Fibroblast of lung (primary cell): ENCODE measurements around the gene LUC7L. TPM values are rescaled to one million over a fixed set of nuclear protein-coding genes. Genes with fewer than 3 reads are reported as not detected.
"Not testable (repeated sequence)": the region's sequence is repeated elsewhere in the genome, so short reads cannot be mapped to it uniquely, and the experiment has no call there.

Experiments
- DNase-seq, 2 donors: peaks; one replicate each; pipeline versions ENCODE4 v3.0.0 to v3.0.0-alpha.2; 2010; ENCODE audit warnings: low read depth in 2 of 2
- H2AFZ ChIP-seq: 2 replicates; pipeline ENCODE4 v1.5.1; 2012; ENCODE audit warnings: low read length, control low read depth, inconsistent platforms
- H3K27ac ChIP-seq: 2 replicates; pipeline ENCODE4 v1.5.1; 2011; ENCODE audit warnings: low read length, control low read depth; ENCODE audit not compliant: insufficient read depth
- H3K27me3 ChIP-seq: 2 replicates; pipeline ENCODE4 v1.5.1; 2011; ENCODE audit warnings: mild to moderate bottlenecking, low read length; ENCODE audit not compliant: control insufficient read depth, insufficient read depth
- H3K36me3 ChIP-seq: 2 replicates; pipeline ENCODE4 v1.5.1; 2011; ENCODE audit warnings: low read length; ENCODE audit not compliant: control insufficient read depth, insufficient read depth
- H3K4me1 ChIP-seq: 2 replicates; pipeline ENCODE4 v1.5.1; 2011; ENCODE audit warnings: low read length; ENCODE audit not compliant: control insufficient read depth, insufficient read depth; ENCODE audit errors: extremely low read depth
- H3K4me2 ChIP-seq: 2 replicates; pipeline ENCODE4 v1.5.1; 2011; ENCODE audit warnings: low read length, control low read depth; ENCODE audit not compliant: insufficient read depth; ENCODE audit errors: extremely low read depth
- H3K4me3 ChIP-seq, 4 experiments: fragments of 200-600 bp in 1 of 4; sonication (generic) in 1 of 4; replicated peaks in 1 of 4; 2 replicates each; pipeline ENCODE4 v1.5.1; 2011 to 2016; ENCODE audit warnings: low read length in 4 of 4, low read depth in 3 of 4, mild to moderate bottlenecking in 3 of 4, control low read depth in 2 of 4, inconsistent platforms in 1 of 4, mixed read lengths in 1 of 4; ENCODE audit not compliant: insufficient read depth in 1 of 4; ENCODE audit errors: control extremely low read depth in 1 of 4
- H3K79me2 ChIP-seq: 2 replicates; pipeline ENCODE4 v1.5.1; 2012; ENCODE audit warnings: mild to moderate bottlenecking, low read length, inconsistent platforms; ENCODE audit not compliant: control insufficient read depth, insufficient read depth
- H3K9ac ChIP-seq: 2 replicates; pipeline ENCODE4 v1.5.1; 2011; ENCODE audit warnings: mild to moderate bottlenecking, low read length, control low read depth; ENCODE audit not compliant: insufficient read depth
- H3K9me3 ChIP-seq: 2 replicates; pipeline ENCODE4 v1.5.1; 2012; ENCODE audit warnings: low read depth, low read length; ENCODE audit not compliant: control insufficient read depth, insufficient read depth
- H4K20me1 ChIP-seq: 2 replicates; pipeline ENCODE4 v1.5.1; 2011; ENCODE audit warnings: low read length; ENCODE audit not compliant: control insufficient read depth, insufficient read depth; ENCODE audit errors: extremely low read depth
- CTCF ChIP-seq, 2 donors: IDR thresholded peaks in 1 of 2; conservative IDR thresholded peaks in 1 of 2; 1 replicate in 1 of 2; 2 replicates in 1 of 2; pipeline ENCODE4 v1.5.1; 2011 to 2012; ENCODE audit warnings: low read length in 2 of 2, control low read depth in 1 of 2, inconsistent platforms in 1 of 2, low read depth in 1 of 2, mild to moderate bottlenecking in 1 of 2
- EZH2 ChIP-seq: IDR thresholded peaks from 2 replicates; pipeline ENCODE4 v1.5.1; 2012; ENCODE audit warnings: low read length, control low read depth, mild to moderate bottlenecking; ENCODE audit errors: missing control alignments
- polyA plus RNA-seq, 2 donors: library from polyadenylated mRNA; depleted of rRNA in 1 of 2; stranded (reverse) in 1 of 2; unstranded in 1 of 2; fragments of >200 nt; gene quantifications; 2 replicates each; pipeline ENCODE4 v1.2.1, GENCODE V29; 2011 to 2012; ENCODE audit warnings: missing spikeins in 1 of 2
- total RNA-seq: library from RNA; depleted of rRNA; stranded (reverse); fragments of >200 nt; gene quantifications from 2 replicates; pipeline ENCODE4 v1.2.1, GENCODE V29; 2014

LUC7L gene
- total and polyA plus RNA-seq, 2 donors (not counting 1 experiment from before 2014, with no cell fraction given): 30.9 to 38.0 TPM

GRCh38 chr16:162271-162991, 66.8 kb downstream of the LUC7L start:
- Histone ChIP-seq H3K4me2 (no peak overlapping the region), H4K20me1 (no peaks in the 10 kb centered on the region), H3K36me3 (no peaks in the 10 kb centered on the region), H2AFZ (no peak overlapping the region), H3K4me3 (no peak overlapping the region), H3K9me3 (no peaks in the 10 kb centered on the region), H3K27me3 (peaks cover 23% of the 10 kb centered on the region), H3K9ac (no peak overlapping the region), H3K27ac (no peak overlapping the region), H3K79me2 (no peaks in the 10 kb centered on the region), H3K4me1 (no peaks in the 10 kb centered on the region)
- DNase-seq: no peak
- no peak for TF ChIP-seq EZH2
- no peak for TF ChIP-seq CTCF (conservative IDR thresholded peaks at IDR 0.05 in 1 of 2, IDR thresholded peaks at IDR 0.05 in 1 of 2; ENCODE audit: low read depth in 1 of 2, low read length in 2 of 2)

GRCh38 chr16:160691-161190, 68.5 kb downstream of the LUC7L start:
- no peaks in the 10 kb centered on the region for H3K4me1 ChIP-seq
- no peaks in the 10 kb centered on the region for H4K20me1 ChIP-seq
- H3K27ac ChIP-seq: no peak overlapping the region
- H3K27me3 ChIP-seq: peaks cover 11% of the 10 kb centered on the region
- no peak overlapping the region for H3K4me2 ChIP-seq
- no peak for TF ChIP-seq CTCF (conservative IDR thresholded peaks at IDR 0.05 in 1 of 2, IDR thresholded peaks at IDR 0.05 in 1 of 2; ENCODE audit: low read depth in 1 of 2, low read length in 2 of 2)
- TF ChIP-seq EZH2: no peak
- H3K79me2 ChIP-seq: no peaks in the 10 kb centered on the region
- DNase-seq: no peak
- H3K4me3 ChIP-seq: no peak overlapping the region
- no peak overlapping the region for H3K9ac ChIP-seq
- H3K36me3 ChIP-seq: no peaks in the 10 kb centered on the region
- no peaks in the 10 kb centered on the region for H3K9me3 ChIP-seq
- no peak overlapping the region for H2AFZ ChIP-seq

- H3K4me2 ChIP-seq, H3K27ac ChIP-seq, H3K4me3 ChIP-seq, H2AFZ ChIP-seq, H4K20me1 ChIP-seq, H3K27me3 ChIP-seq, H3K4me1 ChIP-seq, H3K9ac ChIP-seq, H3K79me2 ChIP-seq, DNase-seq, H3K9me3 ChIP-seq, H3K36me3 ChIP-seq: not testable (repeated sequence)
Measured at GRCh38 chr16:160242-160641, 69.0 kb downstream of the LUC7L start.
